Fibroblast of upper back skin (primary cell): ENCODE data around the gene KRT75.

Experiments
- DNase-seq: peaks from one replicate; pipeline ENCODE4 v3.0.0-alpha.2; 2013

KRT75 gene

DNA sequence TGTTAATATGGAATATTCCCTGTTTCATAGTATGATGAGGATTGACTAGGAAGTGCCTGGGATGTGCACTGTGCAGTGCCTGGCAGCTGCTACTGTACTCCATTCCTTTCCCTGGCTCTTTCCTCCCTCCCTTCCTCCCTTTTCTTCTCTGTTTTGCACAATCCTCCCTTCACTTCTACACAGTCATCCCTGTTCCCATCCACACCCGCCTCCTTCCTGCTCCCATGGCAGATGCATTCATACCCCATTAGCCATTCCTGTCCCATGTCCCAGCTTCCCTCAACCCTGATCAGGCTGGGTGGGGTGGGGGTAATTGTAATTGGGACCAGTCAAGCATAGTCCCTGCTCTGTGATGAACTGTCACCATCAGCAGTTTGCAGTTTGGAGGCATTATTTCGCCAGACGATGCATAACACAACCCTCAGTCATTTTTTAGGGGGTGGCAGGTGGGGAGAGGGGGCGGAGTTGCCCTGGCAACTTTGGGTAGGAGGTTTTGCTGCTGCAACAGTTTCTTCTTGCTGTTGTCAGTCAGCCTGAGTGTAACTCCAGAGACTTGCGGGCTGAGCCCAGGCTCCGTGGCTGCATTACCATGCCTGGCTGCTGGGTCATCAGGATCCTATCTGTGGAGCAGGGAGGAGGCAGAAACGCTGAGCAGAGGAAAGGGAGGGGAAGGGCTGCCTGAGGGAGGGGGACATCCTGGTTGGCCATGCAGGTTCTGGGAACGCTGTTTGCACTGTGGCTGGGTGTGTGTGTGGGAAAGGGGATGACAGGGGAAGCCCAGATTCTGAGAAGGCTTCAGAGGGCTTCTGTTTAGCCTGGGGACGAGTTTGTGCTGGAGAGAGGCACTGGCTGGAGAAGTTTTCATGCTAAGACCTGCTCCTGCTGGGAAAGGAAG is 44.6 kb downstream of the KRT75 start:
- DNase-seq: peak; percentile 22

DNA sequence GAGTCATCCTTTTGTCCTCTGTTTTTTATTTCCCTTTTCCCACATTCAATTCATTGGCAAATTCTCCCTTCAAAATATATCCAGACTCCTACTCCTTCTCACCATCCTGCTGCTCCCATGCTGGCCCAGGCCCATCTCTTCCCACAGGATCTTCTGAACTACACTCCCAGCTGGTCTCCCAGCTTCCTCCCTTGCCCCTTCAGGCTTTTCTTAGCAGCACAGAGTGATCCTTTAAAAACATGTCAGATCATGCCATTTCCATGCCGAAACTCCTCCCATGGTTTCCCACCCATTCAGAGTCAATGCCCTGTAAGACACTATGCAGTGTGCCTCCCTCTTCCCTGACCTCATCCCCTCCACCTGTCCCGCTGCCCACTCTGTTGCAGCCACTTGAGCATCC is 46.3 kb downstream of the KRT75 start:
- DNase-seq: no peak

DNA sequence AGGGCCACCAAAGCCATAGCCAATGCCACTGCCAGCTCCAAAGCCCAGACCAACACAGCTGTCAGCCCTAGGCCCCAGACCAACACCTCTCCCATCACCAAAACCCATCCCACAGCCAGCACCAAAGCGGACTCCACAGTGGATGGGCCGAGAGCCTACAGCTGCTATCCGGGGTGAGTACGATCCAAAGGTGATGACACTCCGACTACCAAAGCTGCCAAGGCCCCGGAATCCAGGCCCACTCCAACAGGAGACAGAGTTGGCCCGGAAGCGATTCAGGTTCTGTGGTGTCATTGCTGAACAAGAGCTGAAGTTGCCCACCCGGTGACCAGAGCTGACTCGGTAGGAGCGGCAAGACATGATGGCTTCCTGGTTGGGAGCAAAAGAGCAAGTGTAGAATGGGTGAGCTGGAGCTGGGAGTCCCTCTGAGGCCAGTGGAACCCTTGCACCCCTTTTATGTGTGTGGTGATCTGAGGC is 48.9 kb downstream of the KRT75 start, which contains the start of gene KRT84:
KRT84 (minus strand) TSS at position 427 of the 477 bp plus-strand sequence; CDS start at position 360, 67 bp downstream.
- DNase-seq: no peak

DNA sequence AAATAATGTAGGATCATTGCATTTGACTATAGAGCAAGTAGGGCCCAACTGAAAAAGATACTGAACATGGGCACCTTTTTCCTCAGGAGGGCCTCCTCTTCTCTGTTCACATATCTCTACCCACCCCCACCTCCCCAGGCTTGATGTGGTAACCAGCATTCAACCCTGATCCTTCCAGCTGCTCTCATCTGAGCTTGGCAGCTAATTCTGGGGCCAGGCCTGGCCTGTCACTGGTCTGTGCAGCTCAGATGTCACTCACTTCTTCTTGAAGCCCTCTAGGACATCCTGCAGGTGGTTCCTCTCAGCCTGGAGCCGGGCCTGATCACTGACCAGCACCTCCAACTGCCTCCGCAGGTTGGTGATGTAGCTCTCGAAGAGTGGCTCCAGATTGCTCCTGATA is 50.8 kb downstream of the KRT75 start:
- DNase-seq: no peak

GRCh38 chr12:52382854-52383253 is 51.3 kb downstream of the KRT75 start:
- no peak for DNase-seq

- DNase-seq: no peak
Measured at GRCh38 chr12:52381206-52381605, 53.0 kb downstream of the KRT75 start.

DNA sequence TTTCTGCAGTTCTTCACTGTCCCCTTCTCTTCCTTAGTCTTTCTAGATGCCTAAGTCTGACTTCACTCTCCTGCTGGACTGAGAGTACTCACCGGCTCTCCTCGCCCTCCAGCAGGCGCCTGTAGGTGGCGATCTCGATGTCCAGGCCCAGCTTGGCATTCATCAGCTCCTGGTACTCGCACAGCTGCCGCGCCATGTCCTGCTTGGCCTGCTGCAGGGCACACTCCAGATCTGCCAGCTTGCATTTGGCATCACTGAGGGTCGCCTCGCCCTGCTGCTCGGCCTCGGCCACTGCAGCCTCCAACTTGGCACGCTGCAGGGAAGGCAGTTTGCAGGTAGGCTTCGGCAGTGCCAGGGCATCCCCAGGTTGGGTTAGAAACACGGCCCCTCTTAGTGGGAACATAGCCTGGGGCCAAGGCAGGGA is 53.9 kb downstream of the KRT75 start:
- DNase-seq: peak; percentile 28

DNA sequence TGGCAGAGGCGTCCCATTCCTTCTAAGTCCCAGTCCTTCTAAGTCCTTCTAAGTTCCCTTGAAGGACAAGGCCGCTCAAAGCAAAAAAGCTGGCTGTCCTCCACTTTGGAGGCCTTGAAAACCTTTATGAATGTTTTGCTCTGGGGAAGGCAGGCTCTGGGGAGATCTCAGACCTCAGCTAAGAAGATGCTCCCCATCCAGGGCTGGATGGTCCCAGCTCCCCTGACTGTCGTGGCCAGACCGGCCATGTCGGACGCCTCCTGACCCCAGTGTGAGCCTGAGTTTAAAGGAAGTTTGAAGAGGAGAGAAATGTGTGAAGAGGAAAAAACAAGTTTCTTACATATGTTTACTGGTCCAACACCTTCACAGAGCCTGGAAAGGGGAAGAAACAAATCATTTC is 54.6 kb downstream of the KRT75 start:
- no peak for DNase-seq

DNA sequence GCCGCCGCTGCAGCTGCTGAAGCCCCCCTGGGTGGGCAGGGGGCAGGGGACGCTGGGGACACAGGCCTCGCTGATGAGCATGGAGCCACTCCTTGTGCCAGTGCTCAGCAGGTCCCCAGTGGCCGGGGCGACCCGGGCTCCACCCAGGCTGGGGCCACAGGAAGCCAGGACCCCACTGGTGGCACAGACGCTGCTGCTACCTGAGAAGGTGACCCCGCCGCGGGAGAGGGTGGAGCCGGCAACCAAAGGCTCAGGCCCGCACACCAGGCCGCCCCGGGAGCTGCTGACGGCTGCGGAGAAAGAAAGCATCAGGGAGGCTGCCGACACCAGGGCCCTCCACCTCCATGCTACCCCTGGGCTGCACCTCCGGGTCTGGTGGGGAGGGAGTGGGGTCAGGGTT is 56.1 kb downstream of the KRT75 start:
- DNase-seq: no peak

DNA sequence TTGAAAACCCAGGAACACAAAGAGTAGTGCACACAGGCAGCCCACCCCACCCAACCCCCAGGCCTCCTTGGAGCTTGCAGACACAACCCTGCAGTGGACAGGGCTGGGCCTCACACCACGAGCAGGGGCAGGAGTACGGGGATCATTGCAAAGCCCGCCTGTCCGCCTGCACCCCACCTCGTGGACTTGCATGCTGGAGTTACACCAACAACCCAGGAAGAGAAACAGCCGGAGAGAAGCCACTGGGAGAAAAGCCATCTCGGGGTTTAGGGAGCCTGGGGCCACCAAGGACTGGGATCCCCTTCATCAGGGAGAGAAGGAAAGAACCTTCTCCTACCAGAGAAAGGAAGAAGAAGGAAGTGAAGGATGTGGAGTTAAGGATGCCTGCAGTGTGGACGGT is 56.9 kb downstream of the KRT75 start:
- DNase-seq: no peak
